Measurements from ENCODE around the gene HMGB3. TPM values are rescaled to one million over a fixed set of nuclear protein-coding genes. Genes with fewer than 3 reads are reported as not detected.

The HMGB3 gene
- total RNA-seq, 4 donors from 2014 or later: 2.6 to 23.2 (median 8.6) TPM

GRCh38 chrX:150977411-150978162 lies 5.5 kb upstream of the HMGB3 start:
- Histone ChIP-seq H3K4me1 (peaks cover 0 to 3% (median 0%) of the 10 kb centered on the region in 4 donors), H3K36me3 (no peaks in the 10 kb centered on the region), H3K4me3 (no peak overlapping the region), H3K27ac (no peak overlapping the region), H3K9me3 (no peaks in the 10 kb centered on the region), H3K27me3 (no peaks in the 10 kb centered on the region)
- in situ Hi-C loops (cut with MboI; ENCODE audit: low pct_ligation_motif_present in 1 of 4, low pct_unique_long_range_greater_than_20kb in 1 of 4, low sequenced_read_pairs in 3 of 4) (loop anchor here in 1 of 4 donors (25.0 kb wide), 1 partner anchor 190 kb away; no protein-coding TSS in a partner anchor), intact Hi-C loops (cut with DNase I; ENCODE audit: low total_unique reads) (no loop called here)
- no peak for DNase-seq
- TF ChIP-seq CTCF (IDR thresholded peaks at IDR 0.05) (no peak), POLR2A (IDR thresholded peaks at IDR 0.05) (no peak), EP300 (IDR thresholded peaks at IDR 0.05; ENCODE audit: low read depth) (no peak), POLR2AphosphoS5 (IDR thresholded peaks at IDR 0.05) (no peak)
- WGBS, 2 donors (ENCODE audit: low coverage in 1 of 2): 80 to 85% methylated on average over 1 to 25 of the region's 25 CpGs

GRCh38 chrX:150980186-150980585 lies 2.9 kb upstream of the HMGB3 start:
- no peak for DNase-seq
- Histone ChIP-seq H3K4me3 (no peak overlapping the region), H3K27me3 (no peaks in the 10 kb centered on the region), H3K27ac (no peak overlapping the region), H3K4me1 (peaks cover 0 to 10% (median 0%) of the 10 kb centered on the region in 4 donors), H3K36me3 (no peaks in the 10 kb centered on the region), H3K9me3 (no peaks in the 10 kb centered on the region)
- no peak for TF ChIP-seq POLR2AphosphoS5 (IDR thresholded peaks at IDR 0.05)
- TF ChIP-seq CTCF (IDR thresholded peaks at IDR 0.05): no peak
- TF ChIP-seq POLR2A (IDR thresholded peaks at IDR 0.05): no peak
- TF ChIP-seq EP300 (IDR thresholded peaks at IDR 0.05; ENCODE audit: low read depth): no peak
- in situ Hi-C loops (cut with MboI; ENCODE audit: low pct_ligation_motif_present in 1 of 4, low pct_unique_long_range_greater_than_20kb in 1 of 4, low sequenced_read_pairs in 3 of 4) (loop anchor here in 1 of 4 donors (25.0 kb wide), 1 partner anchor 193 kb away; no protein-coding TSS in a partner anchor), intact Hi-C loops (cut with DNase I; ENCODE audit: low total_unique reads) (no loop called here)
- 95 to 100% methylated on average over 1 to 5 of the region's 5 CpGs for WGBS, 2 donors (ENCODE audit: low coverage in 1 of 2)

- Histone ChIP-seq H3K27ac (no peak overlapping the region), H3K4me1 (peaks cover 0 to 10% (median 0%) of the 10 kb centered on the region in 4 donors), H3K9me3 (no peaks in the 10 kb centered on the region), H3K36me3 (no peaks in the 10 kb centered on the region), H3K27me3 (no peaks in the 10 kb centered on the region), H3K4me3 (no peak overlapping the region)
- no peak for TF ChIP-seq POLR2AphosphoS5 (IDR thresholded peaks at IDR 0.05)
- TF ChIP-seq CTCF (IDR thresholded peaks at IDR 0.05): no peak
- TF ChIP-seq EP300 (IDR thresholded peaks at IDR 0.05; ENCODE audit: low read depth): no peak
- TF ChIP-seq POLR2A (IDR thresholded peaks at IDR 0.05): no peak
- 73 to 100% methylated on average over 1 to 4 of the region's 4 CpGs for WGBS, 2 donors (ENCODE audit: low coverage in 1 of 2)
- no peak for DNase-seq
- in situ Hi-C loops (cut with MboI; ENCODE audit: low pct_ligation_motif_present in 1 of 4, low pct_unique_long_range_greater_than_20kb in 1 of 4, low sequenced_read_pairs in 3 of 4): loop anchor here in 1 of 4 donors (25.0 kb wide), 1 partner anchor 193 kb away; no protein-coding TSS in a partner anchor
- intact Hi-C loops (cut with DNase I; ENCODE audit: low total_unique reads): no loop called here
These were observed 2.4 kb upstream of the HMGB3 start for GRCh38 chrX:150980711-150981110.

DNA sequence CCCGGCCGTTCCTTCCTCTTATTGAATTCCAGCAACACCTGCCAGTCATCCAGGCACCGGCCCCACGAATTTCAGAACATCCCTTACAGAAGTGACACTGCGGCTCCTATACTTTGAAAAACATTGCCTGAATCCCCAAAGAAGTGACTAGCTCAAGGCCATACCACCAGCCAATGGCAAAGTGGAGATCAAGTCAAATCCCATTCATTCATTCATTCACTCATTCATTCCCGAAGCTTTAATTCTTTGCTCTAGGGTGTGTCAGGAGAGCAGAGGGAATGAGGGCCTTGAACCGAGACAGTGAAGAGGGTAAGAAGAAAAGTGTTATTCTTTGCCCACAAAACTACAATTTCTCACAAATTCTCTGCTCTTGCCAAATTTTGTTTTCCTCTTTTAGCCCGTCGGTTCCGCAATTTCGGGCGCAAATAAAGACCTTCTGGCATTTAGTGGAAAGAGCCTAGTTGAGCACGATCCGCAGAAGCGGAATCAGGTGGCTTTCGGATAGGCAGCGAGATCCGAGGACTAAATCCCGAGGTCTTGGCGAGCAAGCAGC lies 824 bp upstream of the HMGB3 start:
- Histone ChIP-seq H3K36me3 (no peaks in the 10 kb centered on the region), H3K27ac (peak overlapping the region in 2 of 4 donors; percentile 23 to 29), H3K4me3 (peak overlapping the region in 3 of 4 donors; percentile 54 to 62 (median 59)), H3K9me3 (no peaks in the 10 kb centered on the region), H3K27me3 (no peaks in the 10 kb centered on the region), H3K4me1 (peaks cover 0 to 10% (median 0%) of the 10 kb centered on the region in 4 donors)
- WGBS, 2 donors (ENCODE audit: low coverage in 1 of 2): 60% methylated on average over 18 of the region's 20 CpGs; no CpG with 5 or more reads in 1 of the 2 donors
- in situ Hi-C loops (cut with MboI; ENCODE audit: low pct_ligation_motif_present in 1 of 4, low pct_unique_long_range_greater_than_20kb in 1 of 4, low sequenced_read_pairs in 3 of 4) (loop anchor here in 1 of 4 donors (25.0 kb wide), 1 partner anchor 195 kb away; no protein-coding TSS in a partner anchor), intact Hi-C loops (cut with DNase I; ENCODE audit: low total_unique reads) (no loop called here)
- no peak for DNase-seq
- no peak for TF ChIP-seq POLR2A (IDR thresholded peaks at IDR 0.05)
- TF ChIP-seq EP300 (IDR thresholded peaks at IDR 0.05; ENCODE audit: low read depth): no peak
- TF ChIP-seq POLR2AphosphoS5 (IDR thresholded peaks at IDR 0.05): no peak
- no peak for TF ChIP-seq CTCF (IDR thresholded peaks at IDR 0.05)

All from transverse colon (tissue), 4 donors.